GM18508 (cell line): ENCODE measurements around the gene HSD17B13.

Experiments
- ATAC-seq: cut with Tn5 transposase; IDR thresholded peaks from one replicate; pipeline ENCODE4 v1.9.1; 2021; ENCODE audit warnings: moderate number of reproducible peaks; ENCODE audit not compliant: insufficient read depth, unreplicated experiment

HSD17B13 gene

GRCh38 chr4:87270825-87271224 is 51.9 kb downstream of the HSD17B13 start:
- ATAC-seq = no peak

GRCh38 chr4:87270144-87270543 is 52.5 kb downstream of the HSD17B13 start:
- ATAC-seq = no peak

- no peak for ATAC-seq
Observed at GRCh38 chr4:87268411-87268810, 54.3 kb downstream of the HSD17B13 start.

GRCh38 chr4:87266986-87267385 is 55.7 kb downstream of the HSD17B13 start:
- ATAC-seq = no peak

GRCh38 chr4:87262886-87263285 is 59.8 kb downstream of the HSD17B13 start:
- ATAC-seq = no peak

- ATAC-seq = no peak
Observed at GRCh38 chr4:87260477-87260876, 62.2 kb downstream of the HSD17B13 start.

- ATAC-seq = no peak
Observed at GRCh38 chr4:87258677-87259076, 64.0 kb downstream of the HSD17B13 start.

- ATAC-seq = no peak
Observed at GRCh38 chr4:87257523-87257922, 65.2 kb downstream of the HSD17B13 start.

GRCh38 chr4:87255755-87256154 is 66.9 kb downstream of the HSD17B13 start:
- ATAC-seq = no peak
